ENCODE results near the gene PTPN13.

PTPN13 gene

DNA sequence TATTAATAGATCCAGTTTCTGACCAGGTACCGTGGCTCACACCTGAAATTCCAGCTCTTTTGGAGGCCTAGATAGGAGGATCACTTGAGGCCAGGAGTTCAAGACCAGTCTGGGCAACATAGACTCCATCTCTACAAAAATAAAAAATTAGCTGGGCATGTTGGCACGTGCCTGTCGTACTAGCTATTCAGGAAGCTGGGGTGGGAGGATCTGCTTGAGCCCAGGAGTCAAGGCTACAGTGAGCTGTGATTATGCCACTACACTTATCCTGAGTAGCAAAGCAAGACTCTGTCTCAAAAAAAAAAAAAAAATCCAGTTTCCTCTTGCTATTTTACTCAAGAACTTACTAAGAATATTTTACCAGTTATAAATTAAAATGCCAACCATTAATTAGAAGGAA lies 163.4 kb downstream of the PTPN13 start (continued):
- TF ChIP-seq, protein P1, sequence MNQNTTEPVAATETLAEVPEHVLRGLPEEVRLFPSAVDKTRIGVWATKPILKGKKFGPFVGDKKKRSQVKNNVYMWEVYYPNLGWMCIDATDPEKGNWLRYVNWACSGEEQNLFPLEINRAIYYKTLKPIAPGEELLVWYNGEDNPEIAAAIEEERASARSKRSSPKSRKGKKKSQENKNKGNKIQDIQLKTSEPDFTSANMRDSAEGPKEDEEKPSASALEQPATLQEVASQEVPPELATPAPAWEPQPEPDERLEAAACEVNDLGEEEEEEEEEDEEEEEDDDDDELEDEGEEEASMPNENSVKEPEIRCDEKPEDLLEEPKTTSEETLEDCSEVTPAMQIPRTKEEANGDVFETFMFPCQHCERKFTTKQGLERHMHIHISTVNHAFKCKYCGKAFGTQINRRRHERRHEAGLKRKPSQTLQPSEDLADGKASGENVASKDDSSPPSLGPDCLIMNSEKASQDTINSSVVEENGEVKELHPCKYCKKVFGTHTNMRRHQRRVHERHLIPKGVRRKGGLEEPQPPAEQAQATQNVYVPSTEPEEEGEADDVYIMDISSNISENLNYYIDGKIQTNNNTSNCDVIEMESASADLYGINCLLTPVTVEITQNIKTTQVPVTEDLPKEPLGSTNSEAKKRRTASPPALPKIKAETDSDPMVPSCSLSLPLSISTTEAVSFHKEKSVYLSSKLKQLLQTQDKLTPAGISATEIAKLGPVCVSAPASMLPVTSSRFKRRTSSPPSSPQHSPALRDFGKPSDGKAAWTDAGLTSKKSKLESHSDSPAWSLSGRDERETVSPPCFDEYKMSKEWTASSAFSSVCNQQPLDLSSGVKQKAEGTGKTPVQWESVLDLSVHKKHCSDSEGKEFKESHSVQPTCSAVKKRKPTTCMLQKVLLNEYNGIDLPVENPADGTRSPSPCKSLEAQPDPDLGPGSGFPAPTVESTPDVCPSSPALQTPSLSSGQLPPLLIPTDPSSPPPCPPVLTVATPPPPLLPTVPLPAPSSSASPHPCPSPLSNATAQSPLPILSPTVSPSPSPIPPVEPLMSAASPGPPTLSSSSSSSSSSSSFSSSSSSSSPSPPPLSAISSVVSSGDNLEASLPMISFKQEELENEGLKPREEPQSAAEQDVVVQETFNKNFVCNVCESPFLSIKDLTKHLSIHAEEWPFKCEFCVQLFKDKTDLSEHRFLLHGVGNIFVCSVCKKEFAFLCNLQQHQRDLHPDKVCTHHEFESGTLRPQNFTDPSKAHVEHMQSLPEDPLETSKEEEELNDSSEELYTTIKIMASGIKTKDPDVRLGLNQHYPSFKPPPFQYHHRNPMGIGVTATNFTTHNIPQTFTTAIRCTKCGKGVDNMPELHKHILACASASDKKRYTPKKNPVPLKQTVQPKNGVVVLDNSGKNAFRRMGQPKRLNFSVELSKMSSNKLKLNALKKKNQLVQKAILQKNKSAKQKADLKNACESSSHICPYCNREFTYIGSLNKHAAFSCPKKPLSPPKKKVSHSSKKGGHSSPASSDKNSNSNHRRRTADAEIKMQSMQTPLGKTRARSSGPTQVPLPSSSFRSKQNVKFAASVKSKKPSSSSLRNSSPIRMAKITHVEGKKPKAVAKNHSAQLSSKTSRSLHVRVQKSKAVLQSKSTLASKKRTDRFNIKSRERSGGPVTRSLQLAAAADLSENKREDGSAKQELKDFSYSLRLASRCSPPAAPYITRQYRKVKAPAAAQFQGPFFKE (tag by site-specific recombination; IDR thresholded peaks at IDR 0.05; ENCODE audit: borderline replicate concordance), result no peak
- TF ChIP-seq ZBTB48 (tag by site-specific recombination; IDR thresholded peaks at IDR 0.05) (no peak), ZNF677 (tag by site-specific recombination; IDR thresholded peaks at IDR 0.05) (no peak)
- TF ChIP-seq, protein P2, sequence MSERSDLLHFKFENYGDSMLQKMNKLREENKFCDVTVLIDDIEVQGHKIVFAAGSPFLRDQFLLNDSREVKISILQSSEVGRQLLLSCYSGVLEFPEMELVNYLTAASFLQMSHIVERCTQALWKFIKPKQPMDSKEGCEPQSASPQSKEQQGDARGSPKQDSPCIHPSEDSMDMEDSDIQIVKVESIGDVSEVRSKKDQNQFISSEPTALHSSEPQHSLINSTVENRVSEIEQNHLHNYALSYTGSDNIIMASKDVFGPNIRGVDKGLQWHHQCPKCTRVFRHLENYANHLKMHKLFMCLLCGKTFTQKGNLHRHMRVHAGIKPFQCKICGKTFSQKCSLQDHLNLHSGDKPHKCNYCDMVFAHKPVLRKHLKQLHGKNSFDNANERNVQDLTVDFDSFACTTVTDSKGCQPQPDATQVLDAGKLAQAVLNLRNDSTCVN (tag by site-specific recombination; optimal IDR thresholded peaks at IDR 0.05), result no peak

DNA sequence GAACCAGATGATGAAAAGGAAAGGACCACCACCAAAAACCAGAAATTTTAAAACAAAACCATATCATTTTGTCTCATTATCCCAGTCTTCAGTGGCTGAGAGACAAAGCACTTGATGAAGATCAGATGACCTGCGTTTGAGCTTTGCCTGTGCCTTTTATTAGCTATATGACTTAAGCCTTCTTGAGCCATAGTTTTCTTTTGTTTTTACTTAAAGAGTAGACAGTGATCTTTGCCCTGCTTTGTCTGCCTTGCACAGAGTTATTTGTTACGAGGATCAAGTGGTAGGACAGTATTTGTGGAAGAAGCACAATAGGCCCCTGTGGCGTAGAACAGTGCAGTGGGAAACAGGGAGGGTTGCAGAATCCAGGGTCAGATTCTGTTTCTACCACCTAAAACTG lies 165.2 kb downstream of the PTPN13 start:
- Histone ChIP-seq H3K9me3 (ENCODE audit: control insufficient read depth, insufficient read depth, low read depth, low read length) (no peaks in the 10 kb centered on the region), H3K4me3 (ENCODE audit: low read depth, low read length) (no peak overlapping the region), H3K27ac (ENCODE audit: extremely low read depth, low read depth, low read length) (no peak overlapping the region), H3K4me1 (ENCODE audit: control insufficient read depth, insufficient read depth, low read length) (no peaks in the 10 kb centered on the region), H3K36me3 (ENCODE audit: control insufficient read depth in 2 of 2, insufficient read depth in 1 of 2, low read length in 2 of 2) (peaks cover 11 to 42% of the 10 kb centered on the region in 2 experiments)
- CTCF ChIA-PET, result no interaction called here
- POLR2A ChIA-PET, result no interaction called here
- no peak for TF ChIP-seq ZNF221 (tag by site-specific recombination; IDR thresholded peaks at IDR 0.05; ENCODE audit: borderline replicate concordance)
- no peak for TF ChIP-seq ZNF223 (tag by site-specific recombination; IDR thresholded peaks at IDR 0.05)
- TF ChIP-seq, protein P3, sequence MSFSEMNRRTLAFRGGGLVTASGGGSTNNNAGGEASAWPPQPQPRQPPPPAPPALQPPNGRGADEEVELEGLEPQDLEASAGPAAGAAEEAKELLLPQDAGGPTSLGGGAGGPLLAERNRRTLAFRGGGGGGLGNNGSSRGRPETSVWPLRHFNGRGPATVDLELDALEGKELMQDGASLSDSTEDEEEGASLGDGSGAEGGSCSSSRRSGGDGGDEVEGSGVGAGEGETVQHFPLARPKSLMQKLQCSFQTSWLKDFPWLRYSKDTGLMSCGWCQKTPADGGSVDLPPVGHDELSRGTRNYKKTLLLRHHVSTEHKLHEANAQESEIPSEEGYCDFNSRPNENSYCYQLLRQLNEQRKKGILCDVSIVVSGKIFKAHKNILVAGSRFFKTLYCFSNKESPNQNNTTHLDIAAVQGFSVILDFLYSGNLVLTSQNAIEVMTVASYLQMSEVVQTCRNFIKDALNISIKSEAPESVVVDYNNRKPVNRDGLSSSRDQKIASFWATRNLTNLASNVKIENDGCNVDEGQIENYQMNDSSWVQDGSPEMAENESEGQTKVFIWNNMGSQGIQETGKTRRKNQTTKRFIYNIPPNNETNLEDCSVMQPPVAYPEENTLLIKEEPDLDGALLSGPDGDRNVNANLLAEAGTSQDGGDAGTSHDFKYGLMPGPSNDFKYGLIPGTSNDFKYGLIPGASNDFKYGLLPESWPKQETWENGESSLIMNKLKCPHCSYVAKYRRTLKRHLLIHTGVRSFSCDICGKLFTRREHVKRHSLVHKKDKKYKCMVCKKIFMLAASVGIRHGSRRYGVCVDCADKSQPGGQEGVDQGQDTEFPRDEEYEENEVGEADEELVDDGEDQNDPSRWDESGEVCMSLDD (tag by site-specific recombination; IDR thresholded peaks at IDR 0.05), result no peak
- no peak for TF ChIP-seq ZFP69B (tag by site-specific recombination; IDR thresholded peaks at IDR 0.05)
- TF ChIP-seq KLF16 (tag by site-specific recombination; IDR thresholded peaks at IDR 0.05), result no peak
- TF ChIP-seq ZNF660 (tag by site-specific recombination; IDR thresholded peaks at IDR 0.05), result no peak
- TF ChIP-seq BCL11B (tag by site-specific recombination; IDR thresholded peaks at IDR 0.05; ENCODE audit: low read depth), result no peak
- no peak for TF ChIP-seq ZNF670 (tag by site-specific recombination; IDR thresholded peaks at IDR 0.05; ENCODE audit: low read depth)
- no peak for TF ChIP-seq ZNF548 (tag by site-specific recombination; IDR thresholded peaks at IDR 0.05)
- TF ChIP-seq ZNF707 (tag by site-specific recombination; IDR thresholded peaks at IDR 0.05), result no peak
- TF ChIP-seq ZNF146 (tag by site-specific recombination; IDR thresholded peaks at IDR 0.05), result no peak
- no peak for TF ChIP-seq ZNF211 (tag by site-specific recombination; IDR thresholded peaks at IDR 0.05; ENCODE audit: low read depth)
- TF ChIP-seq ZNF174 (tag by site-specific recombination; IDR thresholded peaks at IDR 0.05), result no peak
- no peak for TF ChIP-seq KLF9 (tag by site-specific recombination; IDR thresholded peaks at IDR 0.05; ENCODE audit: low read depth)
- TF ChIP-seq, protein P4, sequence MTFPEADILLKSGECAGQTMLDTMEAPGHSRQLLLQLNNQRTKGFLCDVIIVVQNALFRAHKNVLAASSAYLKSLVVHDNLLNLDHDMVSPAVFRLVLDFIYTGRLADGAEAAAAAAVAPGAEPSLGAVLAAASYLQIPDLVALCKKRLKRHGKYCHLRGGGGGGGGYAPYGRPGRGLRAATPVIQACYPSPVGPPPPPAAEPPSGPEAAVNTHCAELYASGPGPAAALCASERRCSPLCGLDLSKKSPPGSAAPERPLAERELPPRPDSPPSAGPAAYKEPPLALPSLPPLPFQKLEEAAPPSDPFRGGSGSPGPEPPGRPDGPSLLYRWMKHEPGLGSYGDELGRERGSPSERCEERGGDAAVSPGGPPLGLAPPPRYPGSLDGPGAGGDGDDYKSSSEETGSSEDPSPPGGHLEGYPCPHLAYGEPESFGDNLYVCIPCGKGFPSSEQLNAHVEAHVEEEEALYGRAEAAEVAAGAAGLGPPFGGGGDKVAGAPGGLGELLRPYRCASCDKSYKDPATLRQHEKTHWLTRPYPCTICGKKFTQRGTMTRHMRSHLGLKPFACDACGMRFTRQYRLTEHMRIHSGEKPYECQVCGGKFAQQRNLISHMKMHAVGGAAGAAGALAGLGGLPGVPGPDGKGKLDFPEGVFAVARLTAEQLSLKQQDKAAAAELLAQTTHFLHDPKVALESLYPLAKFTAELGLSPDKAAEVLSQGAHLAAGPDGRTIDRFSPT (tag by site-specific recombination; IDR thresholded peaks at IDR 0.05), result no peak
- TF ChIP-seq, protein P5, sequence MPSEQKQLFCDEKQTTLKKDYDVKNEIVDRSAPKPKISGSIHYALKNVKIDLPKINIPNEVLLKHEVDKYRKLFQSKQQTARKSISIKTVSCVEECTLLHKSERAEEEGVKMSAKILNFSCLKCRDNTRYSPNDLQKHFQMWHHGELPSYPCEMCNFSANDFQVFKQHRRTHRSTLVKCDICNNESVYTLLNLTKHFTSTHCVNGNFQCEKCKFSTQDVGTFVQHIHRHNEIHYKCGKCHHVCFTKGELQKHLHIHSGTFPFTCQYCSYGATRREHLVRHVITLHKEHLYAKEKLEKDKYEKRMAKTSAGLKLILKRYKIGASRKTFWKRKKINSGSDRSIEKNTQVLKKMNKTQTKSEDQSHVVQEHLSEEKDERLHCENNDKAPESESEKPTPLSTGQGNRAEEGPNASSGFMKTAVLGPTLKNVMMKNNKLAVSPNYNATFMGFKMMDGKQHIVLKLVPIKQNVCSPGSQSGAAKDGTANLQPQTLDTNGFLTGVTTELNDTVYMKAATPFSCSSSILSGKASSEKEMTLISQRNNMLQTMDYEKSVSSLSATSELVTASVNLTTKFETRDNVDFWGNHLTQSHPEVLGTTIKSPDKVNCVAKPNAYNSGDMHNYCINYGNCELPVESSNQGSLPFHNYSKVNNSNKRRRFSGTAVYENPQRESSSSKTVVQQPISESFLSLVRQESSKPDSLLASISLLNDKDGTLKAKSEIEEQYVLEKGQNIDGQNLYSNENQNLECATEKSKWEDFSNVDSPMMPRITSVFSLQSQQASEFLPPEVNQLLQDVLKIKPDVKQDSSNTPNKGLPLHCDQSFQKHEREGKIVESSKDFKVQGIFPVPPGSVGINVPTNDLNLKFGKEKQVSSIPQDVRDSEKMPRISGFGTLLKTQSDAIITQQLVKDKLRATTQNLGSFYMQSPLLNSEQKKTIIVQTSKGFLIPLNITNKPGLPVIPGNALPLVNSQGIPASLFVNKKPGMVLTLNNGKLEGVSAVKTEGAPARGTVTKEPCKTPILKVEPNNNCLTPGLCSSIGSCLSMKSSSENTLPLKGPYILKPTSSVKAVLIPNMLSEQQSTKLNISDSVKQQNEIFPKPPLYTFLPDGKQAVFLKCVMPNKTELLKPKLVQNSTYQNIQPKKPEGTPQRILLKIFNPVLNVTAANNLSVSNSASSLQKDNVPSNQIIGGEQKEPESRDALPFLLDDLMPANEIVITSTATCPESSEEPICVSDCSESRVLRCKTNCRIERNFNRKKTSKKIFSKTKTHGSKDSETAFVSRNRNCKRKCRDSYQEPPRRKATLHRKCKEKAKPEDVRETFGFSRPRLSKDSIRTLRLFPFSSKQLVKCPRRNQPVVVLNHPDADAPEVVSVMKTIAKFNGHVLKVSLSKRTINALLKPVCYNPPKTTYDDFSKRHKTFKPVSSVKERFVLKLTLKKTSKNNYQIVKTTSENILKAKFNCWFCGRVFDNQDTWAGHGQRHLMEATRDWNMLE (tag by site-specific recombination; conservative IDR thresholded peaks at IDR 0.05; ENCODE audit: low read depth), result no peak
